HUES64 (cell line): Measurements from ENCODE around the gene TEX26.

Experiments
- H3K27ac ChIP-seq: 2 replicates; pipeline ENCODE4 v1.7.0; 2013; ENCODE audit warnings: low read depth, low read length, inconsistent platforms
- H3K27me3 ChIP-seq: 2 replicates; pipeline ENCODE4 v1.6.1; 2013; ENCODE audit warnings: mild to moderate bottlenecking, low read length; ENCODE audit not compliant: insufficient read depth
- H3K36me3 ChIP-seq: 2 replicates; pipeline ENCODE4 v1.6.1; 2013; ENCODE audit warnings: mild to moderate bottlenecking, low read length; ENCODE audit not compliant: insufficient read depth
- H3K4me1 ChIP-seq: 2 replicates; pipeline ENCODE4 v1.6.1; 2013; ENCODE audit warnings: mild to moderate bottlenecking, low read length, moderate library complexity; ENCODE audit not compliant: insufficient read depth
- H3K4me3 ChIP-seq: 2 replicates; pipeline ENCODE4 v1.5.1; 2013; ENCODE audit warnings: mild to moderate bottlenecking, low read length, moderate library complexity
- H3K9ac ChIP-seq: 2 replicates; pipeline ENCODE4 v1.6.1; 2013; ENCODE audit warnings: mild to moderate bottlenecking, low read depth, low read length
- H3K9me3 ChIP-seq: 2 replicates; pipeline ENCODE4 v1.6.1; 2013; ENCODE audit warnings: low read depth, low read length; ENCODE audit not compliant: insufficient read depth
- WGBS: fragments of 150-250, 120-280 bp; methylation state at CpG from one replicate; pipeline ENCODE4 v1.1.7; 2013; ENCODE audit warnings: missing lambda C conversion rate; 5-methylcytosine and 5-hydroxymethylcytosine counted together

Gene TEX26

GRCh38 chr13:30978981-30979956 is 46.8 kb downstream of the TEX26 start:
- 73% methylated on average over 15 of the region's 15 CpGs for WGBS
- Histone ChIP-seq H3K9ac (no peak overlapping the region), H3K36me3 (no peaks in the 10 kb centered on the region), H3K27me3 (no peaks in the 10 kb centered on the region), H3K4me3 (no peak overlapping the region), H3K9me3 (no peaks in the 10 kb centered on the region), H3K4me1 (peaks cover 13% of the 10 kb centered on the region), H3K27ac (no peak overlapping the region)

- Histone ChIP-seq H3K9me3 (no peaks in the 10 kb centered on the region), H3K36me3 (no peaks in the 10 kb centered on the region), H3K27me3 (no peaks in the 10 kb centered on the region), H3K4me3 (no peak overlapping the region), H3K4me1 (peaks cover 26% of the 10 kb centered on the region), H3K9ac (no peak overlapping the region), H3K27ac (no peak overlapping the region)
- 88% methylated on average over 3 of the region's 3 CpGs for WGBS
Measured at GRCh38 chr13:30982506-30982905, 50.0 kb downstream of the TEX26 start.

DNA sequence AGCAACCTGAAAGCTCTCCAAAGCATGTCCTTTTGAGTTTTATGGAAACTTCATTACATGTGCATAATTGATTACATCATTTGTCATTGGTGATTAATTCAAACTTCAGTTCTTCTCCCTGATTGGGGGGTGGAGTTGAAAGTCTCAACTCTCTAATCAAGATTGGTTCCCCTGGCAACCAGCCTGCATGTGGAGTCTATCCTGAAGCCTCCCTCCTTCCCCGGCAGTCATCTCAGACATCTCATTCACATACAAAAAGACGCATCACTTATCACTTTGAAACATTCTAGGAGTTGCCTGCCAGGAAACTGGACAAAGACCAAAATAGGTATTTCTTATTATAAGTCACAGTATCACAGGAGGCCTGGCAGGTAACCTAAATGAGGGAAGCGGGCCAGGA is 50.5 kb downstream of the TEX26 start:
- H3K4me1 ChIP-seq: peaks cover 30% of the 10 kb centered on the region
- H3K27me3 ChIP-seq: no peaks in the 10 kb centered on the region
- H3K9ac ChIP-seq: no peak overlapping the region
- no peaks in the 10 kb centered on the region for H3K9me3 ChIP-seq
- no peaks in the 10 kb centered on the region for H3K36me3 ChIP-seq
- H3K4me3 ChIP-seq: no peak overlapping the region
- H3K27ac ChIP-seq: peak overlapping the region; percentile 36; the same call in 1 of the 2 replicates
- WGBS: 84% methylated on average over 3 of the region's 3 CpGs

GRCh38 chr13:30983431-30983830 is 51.0 kb downstream of the TEX26 start:
- Histone ChIP-seq H3K9ac (no peak overlapping the region), H3K27me3 (no peaks in the 10 kb centered on the region), H3K4me1 (peaks cover 30% of the 10 kb centered on the region), H3K4me3 (no peak overlapping the region), H3K36me3 (no peaks in the 10 kb centered on the region), H3K27ac (peak overlapping the region; percentile 36; the same call in 1 of the 2 replicates), H3K9me3 (no peaks in the 10 kb centered on the region)
- WGBS: 60% methylated on average over 2 of the region's 4 CpGs

GRCh38 chr13:30984620-30985019 is 52.2 kb downstream of the TEX26 start:
- Histone ChIP-seq H3K4me1 (peaks cover 30% of the 10 kb centered on the region), H3K9ac (no peak overlapping the region), H3K36me3 (no peaks in the 10 kb centered on the region), H3K27ac (no peak overlapping the region), H3K9me3 (no peaks in the 10 kb centered on the region), H3K4me3 (no peak overlapping the region), H3K27me3 (no peaks in the 10 kb centered on the region)
- 100% methylated on average over 4 of the region's 4 CpGs for WGBS

DNA sequence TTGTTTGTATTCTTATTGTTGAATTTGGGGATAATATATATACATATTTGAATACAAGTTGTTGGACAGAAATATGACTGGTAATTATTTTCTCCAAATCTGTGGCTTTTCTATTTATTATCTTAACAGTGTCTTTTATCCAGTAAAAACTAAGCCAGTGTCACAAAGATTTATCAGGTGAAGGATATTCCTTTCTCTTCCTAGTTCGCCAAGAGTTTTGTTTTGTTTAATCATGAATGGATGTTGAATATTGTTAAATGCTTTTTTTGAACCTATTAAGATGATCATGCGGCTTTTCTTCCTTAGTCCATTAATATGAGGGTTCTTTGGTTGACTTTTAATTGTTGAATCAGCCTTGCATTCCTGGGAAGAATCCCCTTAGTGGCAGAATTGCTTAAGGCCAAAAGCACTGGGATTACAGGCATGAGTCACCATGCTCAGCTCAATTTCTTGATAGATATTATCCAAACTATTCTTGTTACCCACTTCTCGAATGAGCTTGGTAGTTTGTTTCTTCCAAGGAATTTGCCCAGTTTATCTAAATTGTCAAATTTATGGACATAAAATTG is 53.3 kb downstream of the TEX26 start:
- Histone ChIP-seq H3K9me3 (no peaks in the 10 kb centered on the region), H3K27me3 (no peaks in the 10 kb centered on the region), H3K4me1 (peaks cover 30% of the 10 kb centered on the region), H3K27ac (no peak overlapping the region), H3K4me3 (no peak overlapping the region), H3K9ac (no peak overlapping the region), H3K36me3 (no peaks in the 10 kb centered on the region)
- WGBS: 87% methylated on average over 3 of the region's 3 CpGs

DNA sequence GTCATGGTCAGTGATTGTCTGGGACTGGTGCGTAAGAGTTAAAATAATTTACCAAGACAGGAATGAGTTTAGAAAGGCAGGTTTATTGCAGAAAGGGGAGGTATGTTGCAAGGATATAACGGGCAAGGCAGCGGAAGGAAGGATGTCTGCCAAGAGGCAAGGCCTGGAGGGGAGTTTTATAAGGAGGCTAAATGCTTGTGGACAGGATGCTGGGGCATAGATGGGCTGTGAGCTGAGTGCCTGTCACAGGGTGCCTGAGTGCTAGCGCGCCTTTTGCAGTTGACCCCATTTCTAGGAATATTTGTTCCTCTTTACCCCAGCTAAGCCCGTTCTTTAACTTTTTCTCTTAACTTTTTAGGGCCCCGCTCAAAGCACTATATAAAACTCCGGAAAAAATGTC is 58.7 kb downstream of the TEX26 start:
- no peaks in the 10 kb centered on the region for H3K36me3 ChIP-seq
- peaks cover 8% of the 10 kb centered on the region; the same call in 1 of the 2 replicates for H3K4me1 ChIP-seq
- H3K27me3 ChIP-seq: no peaks in the 10 kb centered on the region
- H3K27ac ChIP-seq: no peak overlapping the region
- WGBS: 97% methylated on average over 8 of the region's 8 CpGs
- H3K9me3 ChIP-seq: peaks cover 3% of the 10 kb centered on the region; the same call in 1 of the 2 replicates
- no peak overlapping the region for H3K9ac ChIP-seq
- no peak overlapping the region for H3K4me3 ChIP-seq

GRCh38 chr13:30991922-30992321 is 59.5 kb downstream of the TEX26 start:
- WGBS: 100% methylated on average over 1 of the region's 7 CpGs

DNA sequence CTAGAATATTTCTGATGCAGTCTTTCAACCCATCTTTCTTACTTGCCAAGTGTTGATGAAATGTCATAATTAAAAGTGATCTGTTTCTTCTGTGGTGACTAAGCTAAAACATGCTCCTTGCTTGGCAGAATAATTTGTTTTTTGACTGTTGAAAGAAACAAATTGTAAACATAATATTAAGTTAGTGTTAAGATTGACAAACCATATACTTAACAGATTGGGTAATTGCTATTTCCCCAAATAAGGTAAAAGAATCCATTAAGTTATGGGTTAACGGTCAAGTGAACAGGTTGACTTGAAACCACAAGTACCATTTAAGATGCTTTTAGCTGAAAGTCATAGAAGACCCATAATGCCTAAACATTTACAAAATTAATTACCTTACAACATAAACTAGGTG is 62.9 kb downstream of the TEX26 start:
- no peaks in the 10 kb centered on the region for H3K4me1 ChIP-seq
- no peaks in the 10 kb centered on the region for H3K36me3 ChIP-seq
- no peak overlapping the region for H3K27ac ChIP-seq
- no peaks in the 10 kb centered on the region for H3K27me3 ChIP-seq
- no peak overlapping the region for H3K9ac ChIP-seq
- WGBS: 92% methylated on average over 1 of the region's 1 CpG
- H3K9me3 ChIP-seq: peaks cover 4% of the 10 kb centered on the region; the same call in 1 of the 2 replicates
- H3K4me3 ChIP-seq: no peak overlapping the region

More at GRCh38 chr13:30991922-30992321, 59.5 kb downstream of the TEX26 start:
- H3K9ac ChIP-seq: no peak overlapping the region
- H3K27me3 ChIP-seq: no peaks in the 10 kb centered on the region
- H3K4me1 ChIP-seq: peaks cover 7% of the 10 kb centered on the region; the same call in 1 of the 2 replicates
- peaks cover 4% of the 10 kb centered on the region; the same call in 1 of the 2 replicates for H3K9me3 ChIP-seq
- H3K36me3 ChIP-seq: no peaks in the 10 kb centered on the region
- H3K27ac ChIP-seq: no peak overlapping the region
- H3K4me3 ChIP-seq: no peak overlapping the region

- 94% methylated on average over 2 of the region's 2 CpGs for WGBS
- Histone ChIP-seq H3K4me3 (no peak overlapping the region), H3K4me1 (no peaks in the 10 kb centered on the region), H3K9ac (no peak overlapping the region), H3K27ac (no peak overlapping the region), H3K27me3 (no peaks in the 10 kb centered on the region), H3K9me3 (peaks cover 4% of the 10 kb centered on the region; the same call in 1 of the 2 replicates), H3K36me3 (no peaks in the 10 kb centered on the region)
Measured at GRCh38 chr13:30997697-30998096, 65.2 kb downstream of the TEX26 start.
